Duodenal mucosa (tissue), 2 donors: ENCODE measurements around the gene SMIM13.
"Not testable (repeated sequence)": the region's sequence is repeated elsewhere in the genome, so short reads cannot be mapped to it uniquely, and the experiment has no call there.

Source experiments
- H3K27ac ChIP-seq: one replicate; pipeline ENCODE4 v1.7.0; 2013; ENCODE audit warnings: low read depth, low read length
- H3K27me3 ChIP-seq, 2 donors: one replicate each; pipeline ENCODE4 v1.7.0; 2013; ENCODE audit warnings: low read length in 2 of 2, control low read depth in 1 of 2; ENCODE audit not compliant: insufficient read depth in 2 of 2, control insufficient read depth in 1 of 2
- H3K36me3 ChIP-seq, 2 donors: one replicate each; pipeline ENCODE4 v1.7.0; 2013; ENCODE audit warnings: low read length in 2 of 2, control low read depth in 1 of 2; ENCODE audit not compliant: insufficient read depth in 2 of 2, control insufficient read depth in 1 of 2
- H3K4me1 ChIP-seq, 2 donors: one replicate each; pipeline ENCODE4 v1.7.0; 2013; ENCODE audit warnings: low read length in 2 of 2, control low read depth in 1 of 2; ENCODE audit not compliant: insufficient read depth in 2 of 2, control insufficient read depth in 1 of 2
- H3K4me3 ChIP-seq, 2 donors: one replicate each; pipeline ENCODE4 v1.7.0; 2013; ENCODE audit warnings: low read length in 2 of 2, low read depth in 1 of 2
- H3K9ac ChIP-seq, 2 donors: one replicate each; pipeline ENCODE4 v1.7.0; 2013; ENCODE audit warnings: low read length in 2 of 2, low read depth in 1 of 2
- H3K9me3 ChIP-seq, 2 donors: one replicate each; pipeline ENCODE4 v1.7.0; 2013; ENCODE audit warnings: low read length in 2 of 2, control low read depth in 1 of 2; ENCODE audit not compliant: control insufficient read depth in 1 of 2

Gene SMIM13

GRCh38 chr6:11083491-11083890 is 10.1 kb upstream of the SMIM13 start:
- Histone ChIP-seq H3K27ac (no peak overlapping the region), H3K9me3 (no peaks in the 10 kb centered on the region), H3K9ac (no peak overlapping the region), H3K36me3 (no peaks in the 10 kb centered on the region), H3K4me3 (no peak overlapping the region), H3K4me1 (no peaks in the 10 kb centered on the region), H3K27me3 (no peaks in the 10 kb centered on the region)

- H3K9me3 ChIP-seq, result no peaks in the 10 kb centered on the region
- no peaks in the 10 kb centered on the region for H3K4me1 ChIP-seq
- no peak overlapping the region for H3K4me3 ChIP-seq
- no peaks in the 10 kb centered on the region for H3K27me3 ChIP-seq
- no peak overlapping the region for H3K27ac ChIP-seq
- no peaks in the 10 kb centered on the region for H3K36me3 ChIP-seq
- no peak overlapping the region for H3K9ac ChIP-seq
Measured at GRCh38 chr6:11083956-11084355, 9.7 kb upstream of the SMIM13 start.

- H3K9me3 ChIP-seq, result no peaks in the 10 kb centered on the region
- H3K27me3 ChIP-seq, result no peaks in the 10 kb centered on the region
- no peak overlapping the region for H3K4me3 ChIP-seq
- H3K27ac ChIP-seq, result no peak overlapping the region
- H3K36me3 ChIP-seq, result no peaks in the 10 kb centered on the region
- no peaks in the 10 kb centered on the region for H3K4me1 ChIP-seq
- H3K9ac ChIP-seq, result no peak overlapping the region
Measured at GRCh38 chr6:11085758-11086435, 7.7 kb upstream of the SMIM13 start.

GRCh38 chr6:11087141-11087812 is 6.4 kb upstream of the SMIM13 start:
- not testable (repeated sequence) for H3K9ac ChIP-seq, H3K27ac ChIP-seq, H3K4me3 ChIP-seq, H3K4me1 ChIP-seq, H3K27me3 ChIP-seq, H3K36me3 ChIP-seq, H3K9me3 ChIP-seq

GRCh38 chr6:11089695-11090094 is 3.9 kb upstream of the SMIM13 start:
- peaks cover 2 to 5% of the 10 kb centered on the region in 2 donors for H3K4me1 ChIP-seq
- H3K36me3 ChIP-seq, result no peaks in the 10 kb centered on the region
- H3K27me3 ChIP-seq, result no peaks in the 10 kb centered on the region
- H3K9ac ChIP-seq, result no peak overlapping the region
- no peak overlapping the region for H3K27ac ChIP-seq
- H3K4me3 ChIP-seq, result no peak overlapping the region
- H3K9me3 ChIP-seq, result no peaks in the 10 kb centered on the region

GRCh38 chr6:11091141-11091540 is 2.5 kb upstream of the SMIM13 start:
- not testable (repeated sequence) for H3K27me3 ChIP-seq, H3K9ac ChIP-seq, H3K27ac ChIP-seq, H3K9me3 ChIP-seq, H3K4me3 ChIP-seq, H3K36me3 ChIP-seq
- H3K4me1 ChIP-seq, result peaks cover 15 to 16% of the 10 kb centered on the region in 2 donors

- Histone ChIP-seq H3K27ac (peak overlapping the region; percentile 94), H3K27me3 (no peaks in the 10 kb centered on the region), H3K36me3 (no peaks in the 10 kb centered on the region), H3K9ac (peak overlapping the region; percentile 95), H3K4me1 (peaks cover 16 to 20% of the 10 kb centered on the region in 2 donors), H3K9me3 (no peaks in the 10 kb centered on the region), H3K4me3 (peak overlapping the region; percentile 94 to 97)
Measured at GRCh38 chr6:11092668-11093375, 812 bp upstream of the SMIM13 start.

GRCh38 chr6:11093376-11093625 is 333 bp upstream of the SMIM13 start:
- peak overlapping the region; percentile 95 for H3K9ac ChIP-seq
- peaks cover 16 to 24% of the 10 kb centered on the region in 2 donors for H3K4me1 ChIP-seq
- no peaks in the 10 kb centered on the region for H3K9me3 ChIP-seq
- no peaks in the 10 kb centered on the region for H3K36me3 ChIP-seq
- H3K4me3 ChIP-seq, result peak overlapping the region; percentile 94 to 97
- H3K27me3 ChIP-seq, result no peaks in the 10 kb centered on the region
- H3K27ac ChIP-seq, result peak overlapping the region; percentile 94

GRCh38 chr6:11094411-11094851 is 797 bp downstream of the SMIM13 start:
- Histone ChIP-seq H3K4me3 (peak overlapping the region; percentile 94 to 97), H3K36me3 (no peaks in the 10 kb centered on the region), H3K27me3 (no peaks in the 10 kb centered on the region), H3K9me3 (no peaks in the 10 kb centered on the region), H3K27ac (peak overlapping the region; percentile 66), H3K4me1 (peaks cover 16 to 24% of the 10 kb centered on the region in 2 donors), H3K9ac (peak overlapping the region; percentile 72 to 80)

GRCh38 chr6:11094941-11095340 is 1.3 kb downstream of the SMIM13 start:
- H3K9me3 ChIP-seq, result no peaks in the 10 kb centered on the region
- H3K27me3 ChIP-seq, result no peaks in the 10 kb centered on the region
- H3K4me3 ChIP-seq, result peak overlapping the region; percentile 94 to 97
- peaks cover 16 to 24% of the 10 kb centered on the region in 2 donors for H3K4me1 ChIP-seq
- no peaks in the 10 kb centered on the region for H3K36me3 ChIP-seq
- no peak overlapping the region for H3K27ac ChIP-seq
- H3K9ac ChIP-seq, result peak overlapping the region; percentile 72 to 80
